Measurements from ENCODE around the gene BBS2. TPM values are rescaled to one million over a fixed set of nuclear protein-coding genes. Genes with fewer than 3 reads are reported as not detected.

Gene BBS2
- total and polyA plus RNA-seq, 2 of the 13 experiments (the other 11 are each of a cell fraction or from before 2014, with no cell fraction given), result 59.7 to 68.3 TPM

DNA sequence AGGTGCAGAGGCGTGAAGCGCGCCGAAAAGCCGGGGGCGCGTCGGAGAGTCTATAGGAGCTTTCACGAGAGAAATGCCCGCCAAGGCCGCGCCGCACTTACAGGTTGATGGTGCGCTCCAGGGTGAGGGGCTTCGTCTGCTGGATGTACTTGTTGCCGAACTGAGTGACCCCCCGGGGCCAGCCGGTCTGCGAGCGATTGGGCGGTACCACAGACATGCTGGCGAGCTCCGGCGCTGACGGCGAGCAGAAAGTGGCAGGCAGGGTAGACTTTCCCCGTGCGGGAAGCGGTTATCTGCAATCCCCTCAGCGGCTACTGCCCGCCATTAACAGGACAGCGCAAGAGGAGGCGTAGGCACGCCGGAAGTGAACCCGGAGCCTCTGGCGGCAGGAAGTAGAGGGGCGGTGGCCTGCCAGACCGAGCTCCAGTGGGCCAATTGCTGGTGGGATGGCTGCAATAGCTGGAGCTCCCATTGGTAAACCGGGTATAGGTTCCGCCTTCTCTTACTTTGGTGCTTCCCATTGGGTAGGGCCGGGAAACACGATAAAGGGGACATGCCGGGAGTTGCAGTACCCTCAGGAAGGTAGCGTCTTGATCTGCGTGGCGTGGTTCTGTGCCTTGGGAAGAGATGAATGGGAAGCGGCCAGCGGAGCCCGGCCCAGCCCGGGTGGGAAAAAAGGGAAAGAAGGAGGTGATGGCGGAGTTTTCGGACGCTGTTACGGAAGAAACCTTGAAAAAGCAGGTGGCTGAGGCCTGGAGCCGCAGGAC, 68.7 kb downstream of the BBS2 start, which contains the start of the genes NUDT21 and OGFOD1 (continued):
- TF ChIP-seq, protein P1, sequence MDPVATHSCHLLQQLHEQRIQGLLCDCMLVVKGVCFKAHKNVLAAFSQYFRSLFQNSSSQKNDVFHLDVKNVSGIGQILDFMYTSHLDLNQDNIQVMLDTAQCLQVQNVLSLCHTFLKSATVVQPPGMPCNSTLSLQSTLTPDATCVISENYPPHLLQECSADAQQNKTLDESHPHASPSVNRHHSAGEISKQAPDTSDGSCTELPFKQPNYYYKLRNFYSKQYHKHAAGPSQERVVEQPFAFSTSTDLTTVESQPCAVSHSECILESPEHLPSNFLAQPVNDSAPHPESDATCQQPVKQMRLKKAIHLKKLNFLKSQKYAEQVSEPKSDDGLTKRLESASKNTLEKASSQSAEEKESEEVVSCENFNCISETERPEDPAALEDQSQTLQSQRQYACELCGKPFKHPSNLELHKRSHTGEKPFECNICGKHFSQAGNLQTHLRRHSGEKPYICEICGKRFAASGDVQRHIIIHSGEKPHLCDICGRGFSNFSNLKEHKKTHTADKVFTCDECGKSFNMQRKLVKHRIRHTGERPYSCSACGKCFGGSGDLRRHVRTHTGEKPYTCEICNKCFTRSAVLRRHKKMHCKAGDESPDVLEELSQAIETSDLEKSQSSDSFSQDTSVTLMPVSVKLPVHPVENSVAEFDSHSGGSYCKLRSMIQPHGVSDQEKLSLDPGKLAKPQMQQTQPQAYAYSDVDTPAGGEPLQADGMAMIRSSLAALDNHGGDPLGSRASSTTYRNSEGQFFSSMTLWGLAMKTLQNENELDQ (CRISPR knock-in tag; IDR thresholded peaks at IDR 0.05; ENCODE audit: borderline replicate concordance), result no peak
- TF ChIP-seq, protein P2, sequence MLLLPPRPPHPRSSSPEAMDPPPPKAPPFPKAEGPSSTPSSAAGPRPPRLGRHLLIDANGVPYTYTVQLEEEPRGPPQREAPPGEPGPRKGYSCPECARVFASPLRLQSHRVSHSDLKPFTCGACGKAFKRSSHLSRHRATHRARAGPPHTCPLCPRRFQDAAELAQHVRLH (CRISPR knock-in tag; IDR thresholded peaks at IDR 0.05; ENCODE audit: borderline replicate concordance, low read depth), result peak; percentile 46; the same call in 1 of the 2 replicates
- TF ChIP-seq, protein P3, sequence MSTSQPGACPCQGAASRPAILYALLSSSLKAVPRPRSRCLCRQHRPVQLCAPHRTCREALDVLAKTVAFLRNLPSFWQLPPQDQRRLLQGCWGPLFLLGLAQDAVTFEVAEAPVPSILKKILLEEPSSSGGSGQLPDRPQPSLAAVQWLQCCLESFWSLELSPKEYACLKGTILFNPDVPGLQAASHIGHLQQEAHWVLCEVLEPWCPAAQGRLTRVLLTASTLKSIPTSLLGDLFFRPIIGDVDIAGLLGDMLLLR (CRISPR knock-in tag; IDR thresholded peaks at IDR 0.05), result peak; percentile 44; the same call in 1 of the 2 replicates
- TF ChIP-seq, protein P4, sequence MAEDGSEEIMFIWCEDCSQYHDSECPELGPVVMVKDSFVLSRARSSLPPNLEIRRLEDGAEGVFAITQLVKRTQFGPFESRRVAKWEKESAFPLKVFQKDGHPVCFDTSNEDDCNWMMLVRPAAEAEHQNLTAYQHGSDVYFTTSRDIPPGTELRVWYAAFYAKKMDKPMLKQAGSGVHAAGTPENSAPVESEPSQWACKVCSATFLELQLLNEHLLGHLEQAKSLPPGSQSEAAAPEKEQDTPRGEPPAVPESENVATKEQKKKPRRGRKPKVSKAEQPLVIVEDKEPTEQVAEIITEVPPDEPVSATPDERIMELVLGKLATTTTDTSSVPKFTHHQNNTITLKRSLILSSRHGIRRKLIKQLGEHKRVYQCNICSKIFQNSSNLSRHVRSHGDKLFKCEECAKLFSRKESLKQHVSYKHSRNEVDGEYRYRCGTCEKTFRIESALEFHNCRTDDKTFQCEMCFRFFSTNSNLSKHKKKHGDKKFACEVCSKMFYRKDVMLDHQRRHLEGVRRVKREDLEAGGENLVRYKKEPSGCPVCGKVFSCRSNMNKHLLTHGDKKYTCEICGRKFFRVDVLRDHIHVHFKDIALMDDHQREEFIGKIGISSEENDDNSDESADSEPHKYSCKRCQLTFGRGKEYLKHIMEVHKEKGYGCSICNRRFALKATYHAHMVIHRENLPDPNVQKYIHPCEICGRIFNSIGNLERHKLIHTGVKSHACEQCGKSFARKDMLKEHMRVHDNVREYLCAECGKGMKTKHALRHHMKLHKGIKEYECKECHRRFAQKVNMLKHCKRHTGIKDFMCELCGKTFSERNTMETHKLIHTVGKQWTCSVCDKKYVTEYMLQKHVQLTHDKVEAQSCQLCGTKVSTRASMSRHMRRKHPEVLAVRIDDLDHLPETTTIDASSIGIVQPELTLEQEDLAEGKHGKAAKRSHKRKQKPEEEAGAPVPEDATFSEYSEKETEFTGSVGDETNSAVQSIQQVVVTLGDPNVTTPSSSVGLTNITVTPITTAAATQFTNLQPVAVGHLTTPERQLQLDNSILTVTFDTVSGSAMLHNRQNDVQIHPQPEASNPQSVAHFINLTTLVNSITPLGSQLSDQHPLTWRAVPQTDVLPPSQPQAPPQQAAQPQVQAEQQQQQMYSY (CRISPR knock-in tag; IDR thresholded peaks at IDR 0.05), result no peak
- TF ChIP-seq ZNF317 (CRISPR knock-in tag; IDR thresholded peaks at IDR 0.05) (no peak), PLRG1 (conservative IDR thresholded peaks at IDR 0.05) (no peak), ZNF619 (CRISPR knock-in tag; IDR thresholded peaks at IDR 0.05) (no peak), ZNF230 (CRISPR knock-in tag; IDR thresholded peaks at IDR 0.05) (no peak), REL (CRISPR knock-in tag; conservative IDR thresholded peaks at IDR 0.05) (no peak), MAFG (CRISPR knock-in tag; IDR thresholded peaks at IDR 0.05) (no peak), PRPF4 (IDR thresholded peaks at IDR 0.05; ENCODE audit: low read depth, low read length, poor library complexity, severe bottlenecking) (no peak), MAFF (IDR thresholded peaks at IDR 0.05; ENCODE audit: low read depth, low read length) (no peak), ZIK1 (CRISPR knock-in tag; IDR thresholded peaks at IDR 0.05; ENCODE audit: borderline replicate concordance, low read depth) (peak; percentile 45; the same call in 1 of the 2 replicates), KLF15 (CRISPR knock-in tag; IDR thresholded peaks at IDR 0.05; ENCODE audit: borderline replicate concordance) (0 out of 2 replicates have a peak, but pooled peaks have one; percentile 77), YY1 (IDR thresholded peaks at IDR 0.05; ENCODE audit: insufficient read depth, insufficient replicate concordance, low read depth, low read length) (peak; percentile 95), SRSF1 (optimal IDR thresholded peaks at IDR 0.05; ENCODE audit: low read depth, low read length) (peak; percentile 19)
- TF ChIP-seq, protein P5, sequence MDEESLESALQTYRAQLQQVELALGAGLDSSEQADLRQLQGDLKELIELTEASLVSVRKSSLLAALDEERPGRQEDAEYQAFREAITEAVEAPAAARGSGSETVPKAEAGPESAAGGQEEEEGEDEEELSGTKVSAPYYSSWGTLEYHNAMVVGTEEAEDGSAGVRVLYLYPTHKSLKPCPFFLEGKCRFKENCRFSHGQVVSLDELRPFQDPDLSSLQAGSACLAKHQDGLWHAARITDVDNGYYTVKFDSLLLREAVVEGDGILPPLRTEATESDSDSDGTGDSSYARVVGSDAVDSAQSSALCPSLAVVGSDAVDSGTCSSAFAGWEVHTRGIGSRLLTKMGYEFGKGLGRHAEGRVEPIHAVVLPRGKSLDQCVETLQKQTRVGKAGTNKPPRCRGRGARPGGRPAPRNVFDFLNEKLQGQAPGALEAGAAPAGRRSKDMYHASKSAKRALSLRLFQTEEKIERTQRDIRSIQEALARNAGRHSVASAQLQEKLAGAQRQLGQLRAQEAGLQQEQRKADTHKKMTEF (CRISPR knock-in tag; IDR thresholded peaks at IDR 0.05), result peak; percentile 55; the same call in 1 of the 2 replicates
- TF ChIP-seq, protein P6, sequence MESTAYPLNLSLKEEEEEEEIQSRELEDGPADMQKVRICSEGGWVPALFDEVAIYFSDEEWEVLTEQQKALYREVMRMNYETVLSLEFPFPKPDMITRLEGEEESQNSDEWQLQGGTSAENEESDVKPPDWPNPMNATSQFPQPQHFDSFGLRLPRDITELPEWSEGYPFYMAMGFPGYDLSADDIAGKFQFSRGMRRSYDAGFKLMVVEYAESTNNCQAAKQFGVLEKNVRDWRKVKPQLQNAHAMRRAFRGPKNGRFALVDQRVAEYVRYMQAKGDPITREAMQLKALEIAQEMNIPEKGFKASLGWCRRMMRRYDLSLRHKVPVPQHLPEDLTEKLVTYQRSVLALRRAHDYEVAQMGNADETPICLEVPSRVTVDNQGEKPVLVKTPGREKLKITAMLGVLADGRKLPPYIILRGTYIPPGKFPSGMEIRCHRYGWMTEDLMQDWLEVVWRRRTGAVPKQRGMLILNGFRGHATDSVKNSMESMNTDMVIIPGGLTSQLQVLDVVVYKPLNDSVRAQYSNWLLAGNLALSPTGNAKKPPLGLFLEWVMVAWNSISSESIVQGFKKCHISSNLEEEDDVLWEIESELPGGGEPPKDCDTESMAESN (CRISPR knock-in tag; conservative IDR thresholded peaks at IDR 0.05), result no peak; the same call in 1 of the 2 replicates

Measured in HepG2 (cell line).